ENCODE measurements around the gene ING2. TPM values are rescaled to one million over a fixed set of nuclear protein-coding genes. Genes with fewer than 3 reads are reported as not detected.
"Not testable (repeated sequence)": the region's sequence is repeated elsewhere in the genome, so short reads cannot be mapped to it uniquely, and the experiment has no call there.

ING2 gene
- total RNA-seq = 1 to 10 TPM; 3.6 to 6.9 (median 5.4) TPM
- polyA plus RNA-seq = 10 to 100 TPM in 1 of 2 donors, 1 to 10 TPM in 1; 2.9 to 10.9 TPM
- long read RNA-seq, donor 1, transcript ING2-201 (2 exons, 1,189 nt) = major isoform, 7 of 8 reads
- long read RNA-seq, donor 1, partial matches to known transcripts = 0 of 8 reads
- long read RNA-seq, donor 1, other reads (novel, unspliced or antisense) = 0 of 8 reads
- long read RNA-seq, donor 2, partial matches to known transcripts = 0 of 1 reads
- long read RNA-seq, donor 2, other reads (novel, unspliced or antisense) = 0 of 1 reads
- long read RNA-seq, donor 3, transcript ING2-201 (2 exons, 1,189 nt) = major isoform, 9 of 12 reads
- long read RNA-seq, donor 3, partial matches to known transcripts = 1 of 12 reads
- long read RNA-seq, donor 3, other reads (novel, unspliced or antisense) = 0 of 12 reads

GRCh38 chr4:183504930-183505610 lies at the start of gene ING2:
TSS of gene ING2 (plus strand) at chr4:183505058. CDS start at chr4:183505196, 138 bp downstream.
- Histone ChIP-seq H3K9me3 (no peaks in the 10 kb centered on the region), H3K27ac (peak within 1 kb of the TSS; percentile 81 to 99 (median 96)), H3K27me3 (no peaks in the 10 kb centered on the region), H3K36me3 (peaks cover 0 to under 1% (median 0%) of the 10 kb centered on the region in 9 donors), H3K4me1 (peaks cover 0 to 40% (median 11%) of the 10 kb centered on the region in 12 donors), H3K4me3 (peak within 1 kb of the TSS; percentile 70 to 97 (median 90))
- DNase-seq = peak in 2 of 5 donors; percentile 20 to 33
- ATAC-seq = peak; percentile 59 to 81 (median 74)
- 0 to 3% (median 1%) methylated on average over 8 to 68 of the region's 68 CpGs; no CpG with 5 or more reads in 1 of the 4 donors for WGBS, 4 donors
- intact Hi-C loops (cut with DNase I) = loop anchor here (1.0 to 10.0 kb wide), 5 partner anchors 61 to 154 kb away; partner anchors contain the start of genes RWDD4 (in 10 of the 10), TRAPPC11 (in 10 of the 10) and CDKN2AIP (in 2 of the 10)
- TF ChIP-seq CTCF (IDR thresholded peaks at IDR 0.05) = no peak
- no peak for TF ChIP-seq POLR2A (IDR thresholded peaks at IDR 0.05)

- 78 to 88% (median 82%) methylated on average over 7 of the region's 7 CpGs for WGBS, 4 donors
Measured at GRCh38 chr4:183455431-183456195, 49.2 kb upstream of the ING2 start.

GRCh38 chr4:183458005-183458404 lies 46.9 kb upstream of the ING2 start:
- peaks cover 0 to 12% (median 0%) of the 10 kb centered on the region in 9 donors for H3K36me3 ChIP-seq
- H3K27ac ChIP-seq = no peak overlapping the region
- no peaks in the 10 kb centered on the region for H3K27me3 ChIP-seq
- intact Hi-C loops (cut with DNase I) = loop anchor here in 1 of 10 donors (2.0 kb wide), 1 partner anchor 37 kb away; no protein-coding TSS in a partner anchor
- no peak for DNase-seq
- TF ChIP-seq CTCF (IDR thresholded peaks at IDR 0.05) = no peak
- TF ChIP-seq POLR2A (IDR thresholded peaks at IDR 0.05) = no peak
- 78 to 88% (median 83%) methylated on average over 5 of the region's 5 CpGs for WGBS, 4 donors
- ATAC-seq = no peak
- H3K4me1 ChIP-seq = peaks cover 0 to 6% (median 0%) of the 10 kb centered on the region in 12 donors
- no peak overlapping the region for H3K4me3 ChIP-seq
- no peaks in the 10 kb centered on the region for H3K9me3 ChIP-seq

More at GRCh38 chr4:183455431-183456195, 49.2 kb upstream of the ING2 start:
- H3K9me3 ChIP-seq = no peaks in the 10 kb centered on the region
- intact Hi-C loops (cut with DNase I) = no loop called here
- H3K36me3 ChIP-seq = peaks cover 0 to 35% (median 12%) of the 10 kb centered on the region in 9 donors
- TF ChIP-seq CTCF (IDR thresholded peaks at IDR 0.05) = no peak
- TF ChIP-seq POLR2A (IDR thresholded peaks at IDR 0.05) = no peak
- no peak for DNase-seq
- H3K27me3 ChIP-seq = no peaks in the 10 kb centered on the region
- no peak for ATAC-seq
- H3K4me1 ChIP-seq = peaks cover 0 to 6% (median 0%) of the 10 kb centered on the region in 12 donors
- no peak overlapping the region for H3K4me3 ChIP-seq
- H3K27ac ChIP-seq = no peak overlapping the region

- intact Hi-C loops (cut with DNase I); ATAC-seq; H3K9me3 ChIP-seq; H3K4me1 ChIP-seq; H3K27me3 ChIP-seq; H3K4me3 ChIP-seq; H3K36me3 ChIP-seq; DNase-seq; H3K27ac ChIP-seq: not testable (repeated sequence)
- WGBS, 4 donors = 60 to 88% (median 79%) methylated on average over 8 to 11 of the region's 11 CpGs
Measured at GRCh38 chr4:183463903-183464619, 40.8 kb upstream of the ING2 start.

- WGBS, 4 donors = 40 to 47% (median 41%) methylated on average over 5 of the region's 5 CpGs
- H3K36me3 ChIP-seq; H3K27ac ChIP-seq; H3K27me3 ChIP-seq; intact Hi-C loops (cut with DNase I); H3K9me3 ChIP-seq; ATAC-seq; H3K4me3 ChIP-seq: not testable (repeated sequence)
- peak in 1 of 5 donors; percentile 12 for DNase-seq
- H3K4me1 ChIP-seq = peaks cover 0 to 11% (median 0%) of the 10 kb centered on the region in 12 donors
Measured at GRCh38 chr4:183465879-183466278, 39.0 kb upstream of the ING2 start.
